Measurements from ENCODE around the gene ACVR1.
A peak's percentile ranks its signal among the peaks of the same experiment; 100 is the strongest.

The ACVR1 gene

GRCh38 chr2:157876066-157876785, at the start of gene ACVR1:
ACVR1 (minus strand) TSS chr2:157876330; CDS start chr2:157799493, 76,837 bp downstream.
- peak; percentile 76 to 90 for DNase-seq

GRCh38 chr2:157925071-157925470, 48.9 kb upstream of the ACVR1 start:
- no peak for DNase-seq

- DNase-seq = no peak
Measured at GRCh38 chr2:157923598-157924217, 47.6 kb upstream of the ACVR1 start.

- no peak for DNase-seq
Measured at GRCh38 chr2:157922815-157923214, 46.7 kb upstream of the ACVR1 start.

- no peak for DNase-seq
Measured at GRCh38 chr2:157922336-157922735, 46.2 kb upstream of the ACVR1 start.

GRCh38 chr2:157920736-157921135, 44.6 kb upstream of the ACVR1 start:
- DNase-seq = no peak

GRCh38 chr2:157919181-157919580, 43.1 kb upstream of the ACVR1 start:
- DNase-seq = no peak

GRCh38 chr2:157918319-157918718, 42.2 kb upstream of the ACVR1 start:
- DNase-seq = no peak

- no peak for DNase-seq
Measured at GRCh38 chr2:157911750-157912149, 35.6 kb upstream of the ACVR1 start.

GRCh38 chr2:157911246-157911645, 35.1 kb upstream of the ACVR1 start:
- DNase-seq = no peak

GRCh38 chr2:157905092-157905491, 29.0 kb upstream of the ACVR1 start:
- no peak for DNase-seq

- DNase-seq = no peak
Measured at GRCh38 chr2:157903626-157904025, 27.5 kb upstream of the ACVR1 start.

GRCh38 chr2:157903151-157903550, 27.0 kb upstream of the ACVR1 start:
- no peak for DNase-seq

GRCh38 chr2:157902692-157903091, 26.6 kb upstream of the ACVR1 start:
- DNase-seq = no peak

GRCh38 chr2:157901325-157901724, 25.2 kb upstream of the ACVR1 start:
- no peak for DNase-seq

- DNase-seq = no peak
Measured at GRCh38 chr2:157900684-157901083, 24.6 kb upstream of the ACVR1 start.

- DNase-seq = no peak
Measured at GRCh38 chr2:157900203-157900602, 24.1 kb upstream of the ACVR1 start.

GRCh38 chr2:157899125-157899839, 23.2 kb upstream of the ACVR1 start:
- DNase-seq = no peak

GRCh38 chr2:157898591-157898996, 22.5 kb upstream of the ACVR1 start:
- DNase-seq = no peak

- DNase-seq = no peak
Measured at GRCh38 chr2:157897106-157897971, 21.2 kb upstream of the ACVR1 start.

GRCh38 chr2:157895531-157895930, 19.4 kb upstream of the ACVR1 start:
- DNase-seq = no peak

- no peak for DNase-seq
Measured at GRCh38 chr2:157894694-157895435, 18.7 kb upstream of the ACVR1 start.

All from SW 1271 (cell line).